AG09319 (cell line): Measurements from ENCODE around the gene ERC2.

ENCODE experiments used
- DNase-seq: peaks from one replicate; pipeline ENCODE4 v3.0.0-alpha.2; 2010; ENCODE audit warnings: low read depth; ENCODE audit errors: extremely low read depth
- TF ChIP-seq, protein P1 (sequence below): IDR thresholded peaks from 2 replicates; pipeline ENCODE4 v1.5.1; 2011; ENCODE audit warnings: low read depth, mild to moderate bottlenecking, inconsistent platforms, low read length, moderate library complexity

ERC2 gene

DNA sequence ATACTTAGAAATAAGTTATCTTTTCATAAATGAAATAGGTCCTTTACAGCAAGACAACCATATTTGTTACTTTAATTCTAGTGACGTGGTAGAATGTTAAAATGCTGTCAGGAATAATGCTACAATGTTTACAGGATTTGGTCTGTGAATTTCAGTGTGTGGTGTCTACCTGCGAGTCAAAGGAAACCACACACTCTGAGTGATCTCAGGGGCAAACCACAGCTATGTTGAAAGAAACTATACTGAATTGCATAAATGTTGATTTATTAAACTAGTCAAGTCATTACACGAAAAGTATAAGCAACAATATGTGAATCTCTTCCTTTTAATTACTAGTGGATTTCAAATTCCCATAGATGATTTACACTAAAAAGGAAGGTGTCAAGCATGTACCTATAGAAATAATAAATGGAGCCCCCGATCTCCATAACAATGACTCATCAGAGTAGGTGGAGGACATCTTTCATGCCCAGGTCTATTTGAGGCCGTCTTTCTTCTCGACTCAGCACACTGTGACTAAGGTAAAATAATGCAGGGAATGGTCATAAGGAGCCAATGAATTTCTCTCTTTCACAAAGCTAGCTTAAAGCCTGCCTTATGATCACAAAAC is 463.0 kb downstream of the ERC2 start:
- DNase-seq = no peak

DNA sequence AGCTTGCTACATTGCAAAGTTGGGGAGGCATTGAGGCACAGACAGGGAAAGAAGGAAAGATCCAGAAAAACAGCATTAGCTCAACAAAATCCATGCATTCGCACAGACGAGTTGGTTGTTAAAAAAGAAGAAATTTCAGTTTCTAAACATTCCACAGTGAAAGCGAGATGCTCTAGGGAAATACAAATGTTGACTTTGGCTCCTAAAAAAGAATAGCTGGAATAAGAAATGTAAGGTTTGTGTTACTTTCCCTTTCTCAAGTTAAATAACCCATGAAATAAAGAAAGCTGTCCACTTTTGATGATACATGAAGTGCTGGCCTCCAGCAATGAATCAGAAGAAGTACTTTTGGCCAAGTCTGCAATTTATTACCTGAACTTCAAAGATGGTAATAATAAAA is 465.1 kb downstream of the ERC2 start:
- TF ChIP-seq, protein P1, sequence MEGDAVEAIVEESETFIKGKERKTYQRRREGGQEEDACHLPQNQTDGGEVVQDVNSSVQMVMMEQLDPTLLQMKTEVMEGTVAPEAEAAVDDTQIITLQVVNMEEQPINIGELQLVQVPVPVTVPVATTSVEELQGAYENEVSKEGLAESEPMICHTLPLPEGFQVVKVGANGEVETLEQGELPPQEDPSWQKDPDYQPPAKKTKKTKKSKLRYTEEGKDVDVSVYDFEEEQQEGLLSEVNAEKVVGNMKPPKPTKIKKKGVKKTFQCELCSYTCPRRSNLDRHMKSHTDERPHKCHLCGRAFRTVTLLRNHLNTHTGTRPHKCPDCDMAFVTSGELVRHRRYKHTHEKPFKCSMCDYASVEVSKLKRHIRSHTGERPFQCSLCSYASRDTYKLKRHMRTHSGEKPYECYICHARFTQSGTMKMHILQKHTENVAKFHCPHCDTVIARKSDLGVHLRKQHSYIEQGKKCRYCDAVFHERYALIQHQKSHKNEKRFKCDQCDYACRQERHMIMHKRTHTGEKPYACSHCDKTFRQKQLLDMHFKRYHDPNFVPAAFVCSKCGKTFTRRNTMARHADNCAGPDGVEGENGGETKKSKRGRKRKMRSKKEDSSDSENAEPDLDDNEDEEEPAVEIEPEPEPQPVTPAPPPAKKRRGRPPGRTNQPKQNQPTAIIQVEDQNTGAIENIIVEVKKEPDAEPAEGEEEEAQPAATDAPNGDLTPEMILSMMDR = no peak
- no peak for DNase-seq

More for the DNA sequence above, 463.0 kb downstream of the ERC2 start:
- TF ChIP-seq, protein P1 = no peak

DNA sequence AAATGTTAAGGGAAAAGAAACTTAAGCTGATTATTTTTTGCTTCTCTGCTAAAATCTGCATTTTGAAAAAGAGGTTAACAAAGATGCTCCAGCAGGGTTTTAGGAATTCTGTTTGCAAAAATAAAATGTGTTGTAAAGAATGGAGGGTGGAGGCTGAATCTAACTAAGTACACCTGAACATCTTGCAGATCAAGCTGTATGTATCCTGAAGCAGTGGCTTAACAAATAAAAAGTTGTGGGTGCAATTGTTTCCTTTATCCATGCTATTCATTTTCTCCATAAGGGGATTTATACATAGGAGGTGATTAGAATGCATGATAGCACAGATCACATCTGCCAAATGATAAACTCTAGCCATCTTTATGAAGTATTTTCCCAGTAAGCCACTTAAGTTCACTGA is 466.3 kb downstream of the ERC2 start:
- TF ChIP-seq, protein P1 = no peak
- DNase-seq = no peak

DNA sequence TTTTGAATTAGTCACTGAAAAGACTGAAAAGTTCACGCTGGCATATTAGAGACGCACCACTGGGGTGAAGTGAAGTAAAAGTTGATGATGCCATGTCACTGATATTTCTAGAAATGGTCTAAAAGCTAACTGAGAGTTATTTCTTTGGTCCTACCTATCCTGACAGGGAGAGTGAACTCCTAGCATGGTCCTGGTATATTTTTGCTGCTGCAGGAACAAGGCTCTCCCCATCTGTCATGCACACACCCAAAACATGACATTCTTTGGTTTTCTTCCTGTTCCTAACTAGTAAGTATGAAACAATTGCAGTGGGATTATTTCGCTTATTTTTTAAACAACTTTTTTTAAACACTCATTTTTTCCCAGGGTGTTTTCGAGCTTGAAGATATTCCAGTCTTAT is 466.7 kb downstream of the ERC2 start:
- DNase-seq = no peak
- TF ChIP-seq, protein P1 = no peak

DNA sequence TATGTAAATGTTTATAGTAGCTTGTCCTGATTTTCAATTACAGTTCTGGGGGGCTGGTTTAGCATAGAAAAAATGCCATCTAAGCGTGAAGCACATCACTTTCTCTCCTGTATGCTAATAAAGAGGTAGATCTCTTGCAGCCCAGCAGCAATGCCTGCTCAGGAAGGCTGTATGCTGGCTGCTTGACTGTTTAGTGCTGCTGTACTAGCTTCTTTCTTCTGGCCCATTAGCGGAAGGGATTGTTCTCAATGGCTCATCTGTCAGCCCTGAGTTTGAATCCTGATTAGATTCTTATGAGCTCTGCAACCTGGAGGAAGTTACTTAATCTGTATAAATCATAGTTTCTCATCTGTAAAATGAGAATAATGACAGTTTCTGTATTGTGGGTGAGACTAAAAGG is 478.9 kb downstream of the ERC2 start:
- TF ChIP-seq, protein P1 = no peak
- no peak for DNase-seq

DNA sequence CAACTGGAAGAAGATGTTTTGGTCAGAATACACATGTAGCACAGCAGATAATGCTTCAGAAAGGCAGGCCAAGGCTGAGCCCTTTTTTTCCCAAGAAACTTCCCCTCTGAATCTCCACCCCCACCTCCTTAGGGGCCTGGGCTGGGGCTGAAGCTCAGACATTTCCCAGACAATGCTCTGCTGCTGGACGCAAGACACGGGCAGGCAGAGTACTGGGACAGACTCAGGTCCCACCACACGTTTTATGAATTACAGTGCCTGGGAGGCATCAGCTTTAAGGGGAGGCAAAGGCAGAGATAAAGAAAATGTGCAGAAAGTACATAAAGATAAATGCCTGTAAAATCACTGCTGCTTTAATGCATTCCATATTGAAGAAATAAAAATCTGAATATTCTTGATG is 479.4 kb downstream of the ERC2 start:
- DNase-seq = no peak
- TF ChIP-seq, protein P1 = no peak

DNA sequence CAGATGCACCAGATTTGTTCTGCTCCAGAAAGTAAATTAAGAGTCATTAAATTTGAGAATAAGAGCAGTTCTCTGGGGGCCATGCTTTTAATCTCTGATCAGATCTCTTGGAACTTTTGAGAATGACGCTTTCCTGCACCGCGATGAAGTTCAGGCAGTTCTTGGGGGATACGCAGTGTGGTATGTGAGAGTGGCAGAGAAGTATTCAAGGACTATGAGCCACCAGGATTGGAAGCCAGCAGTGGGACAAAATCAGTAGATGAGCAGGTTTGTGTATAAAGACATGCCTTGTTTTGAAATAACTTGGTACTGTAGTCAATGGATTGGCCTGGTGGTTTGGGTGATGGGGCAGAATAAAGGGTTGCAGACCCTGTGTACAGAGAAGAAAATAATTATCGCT is 483.6 kb downstream of the ERC2 start:
- no peak for DNase-seq
- TF ChIP-seq, protein P1 = no peak
